Immature natural killer cell (primary cell): ENCODE results near the gene NES. TPM values are rescaled to one million over a fixed set of nuclear protein-coding genes. Genes with fewer than 3 reads are reported as not detected.
A peak's percentile ranks its signal among the peaks of the same experiment; 100 is the strongest.
"Not testable (repeated sequence)": the region's sequence is repeated elsewhere in the genome, so short reads cannot be mapped to it uniquely, and the experiment has no call there.

ENCODE experiments used
- DNase-seq, 3 donors: peaks; one replicate each; pipeline ENCODE4 v3.0.0; 2022; ENCODE audit warnings: mixed read lengths in 1 of 3
- H3K27ac Mint-ChIP-seq, 6 donors: one replicate each; pipeline ENCODE4 v1.8.0; 2020; ENCODE audit warnings: mixed read lengths in 6 of 6, mild to moderate bottlenecking in 5 of 6, inconsistent platforms in 4 of 6, moderate library complexity in 3 of 6
- H3K27me3 Mint-ChIP-seq, 3 donors: one replicate each; pipeline ENCODE4 v1.8.0; 2020 to 2021; ENCODE audit warnings: low read depth in 3 of 3, mild to moderate bottlenecking in 3 of 3, mixed read lengths in 3 of 3, moderate library complexity in 3 of 3, inconsistent platforms in 1 of 3
- H3K36me3 Mint-ChIP-seq, 3 donors: one replicate each; pipeline ENCODE4 v1.8.0; 2020; ENCODE audit warnings: mixed read lengths in 3 of 3, inconsistent platforms in 2 of 3, mild to moderate bottlenecking in 2 of 3
- H3K4me1 Mint-ChIP-seq, 2 donors: one replicate each; pipeline ENCODE4 v1.8.0; 2020; ENCODE audit warnings: inconsistent platforms in 2 of 2, mild to moderate bottlenecking in 2 of 2, mixed read lengths in 2 of 2, moderate library complexity in 1 of 2
- H3K4me3 Mint-ChIP-seq, 5 donors: one replicate each; pipeline ENCODE4 v1.8.0; 2020; ENCODE audit warnings: mild to moderate bottlenecking in 5 of 5, mixed read lengths in 5 of 5, inconsistent platforms in 3 of 5, moderate library complexity in 3 of 5
- H3K9me3 Mint-ChIP-seq, 6 donors: one replicate each; pipeline ENCODE4 v1.8.0; 2020; ENCODE audit warnings: mild to moderate bottlenecking in 6 of 6, mixed read lengths in 6 of 6, inconsistent platforms in 4 of 6, moderate library complexity in 3 of 6
- polyA plus RNA-seq, 3 donors: library from polyadenylated mRNA; unstranded; fragments of 300-500 nt; fragmentation: Illumina TruSeq; gene quantifications; one replicate each; pipeline ENCODE4 v1.2.3, GENCODE V29; 2021

Gene NES
- polyA plus RNA-seq, 3 donors from 2014 or later: not detected

DNA sequence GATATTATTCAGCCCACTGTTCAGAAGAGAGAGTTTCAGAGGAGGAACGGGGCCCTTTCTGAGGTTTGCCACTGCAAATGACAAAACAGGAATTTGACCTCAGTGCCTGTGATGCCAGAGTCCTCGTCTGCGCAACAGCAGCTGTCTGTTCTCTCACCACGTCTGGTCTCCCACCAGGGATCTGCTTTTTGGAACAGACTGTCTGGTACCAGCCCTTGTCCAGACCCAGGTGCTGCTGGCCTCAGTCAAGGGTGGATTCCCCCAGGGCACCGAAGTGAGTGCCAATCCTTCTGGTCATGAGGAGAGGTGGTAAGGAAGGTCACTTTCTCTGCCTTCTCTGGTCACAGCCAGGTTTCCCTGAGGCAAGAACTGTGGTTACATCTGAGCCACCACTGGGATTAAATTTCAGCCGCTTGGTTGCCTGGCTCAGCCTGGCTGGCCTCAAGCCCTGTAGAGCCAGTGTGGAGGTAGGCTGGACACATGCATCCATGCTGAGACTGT is 37.6 kb downstream of the NES start:
- Mint-ChIP-seq H3K4me3 (no peak overlapping the region), H3K9me3 (no peaks in the 10 kb centered on the region), H3K36me3 (no peaks in the 10 kb centered on the region), H3K4me1 (peaks cover 15 to 25% of the 10 kb centered on the region in 2 donors), H3K27me3 (peaks cover 14 to 31% (median 28%) of the 10 kb centered on the region in 3 donors), H3K27ac (no peak overlapping the region)
- DNase-seq: no peak

DNA sequence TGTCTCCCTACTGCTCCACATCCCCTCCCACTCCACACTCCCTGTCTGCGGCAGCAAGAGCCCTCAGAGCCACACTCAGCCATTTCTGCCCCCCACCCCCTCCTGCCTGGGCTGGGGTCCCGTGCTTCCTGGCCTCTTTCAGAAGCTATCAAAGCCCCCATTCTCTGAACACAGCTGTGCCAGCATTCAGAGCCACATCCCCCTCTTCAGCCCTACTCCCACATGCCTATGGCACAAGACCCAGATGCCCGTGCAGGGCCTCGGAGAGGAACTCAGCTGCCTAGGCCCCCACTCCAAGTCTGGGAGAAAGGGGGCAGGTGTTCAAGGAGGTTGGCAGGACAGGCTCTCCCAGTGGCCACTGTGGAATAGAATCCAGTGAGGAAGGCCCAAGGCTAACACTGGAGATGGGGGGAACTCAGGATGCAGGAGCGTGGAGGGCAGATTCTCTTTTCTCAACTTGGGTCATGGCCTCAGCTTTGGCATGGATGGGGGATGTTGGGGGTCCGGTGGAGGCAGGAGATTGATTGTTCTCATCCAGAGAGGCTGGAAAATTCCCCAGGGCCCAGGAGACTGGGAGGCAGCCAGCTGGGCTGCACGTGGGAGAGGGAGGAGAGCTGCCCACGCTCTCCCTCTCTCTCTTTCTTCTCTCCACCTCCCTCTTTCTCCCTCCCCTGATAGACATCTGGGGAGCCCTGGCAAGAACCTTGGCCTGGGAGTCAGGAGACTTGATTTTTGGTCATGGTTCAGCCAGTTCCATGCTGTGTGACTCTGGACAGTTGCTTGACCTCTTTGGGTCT is 38.8 kb downstream of the NES start:
- no peak for DNase-seq
- Mint-ChIP-seq H3K9me3 (no peaks in the 10 kb centered on the region), H3K4me1 (peaks cover 11 to 18% of the 10 kb centered on the region in 2 donors), H3K27me3 (peaks cover 20 to 30% (median 27%) of the 10 kb centered on the region in 3 donors), H3K4me3 (no peak overlapping the region), H3K36me3 (no peaks in the 10 kb centered on the region), H3K27ac (no peak overlapping the region)

DNA sequence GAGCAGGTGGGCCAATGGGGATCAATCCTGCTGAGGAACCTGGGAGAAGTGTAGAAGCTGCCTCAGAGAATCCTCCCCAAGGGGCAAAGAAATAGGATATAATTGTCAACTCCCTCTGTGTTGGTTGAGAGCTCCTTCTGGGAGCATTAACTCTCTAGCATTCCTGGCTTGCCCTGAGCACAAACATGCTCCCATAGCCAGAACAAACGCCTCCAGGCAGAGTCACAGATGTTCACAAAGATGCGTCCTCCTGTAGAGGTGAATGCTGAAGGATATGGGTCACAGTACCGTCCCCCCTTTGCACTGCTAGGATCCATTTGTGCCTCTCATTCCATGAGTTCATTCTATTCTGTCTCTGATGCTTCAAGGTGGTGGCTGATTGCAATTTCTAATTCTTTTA is 44.9 kb downstream of the NES start:
- Mint-ChIP-seq H3K9me3 (peaks cover 0 to 2% (median 0%) of the 10 kb centered on the region in 6 donors), H3K27me3 (peaks cover 9 to 19% (median 11%) of the 10 kb centered on the region in 3 donors), H3K27ac (no peak overlapping the region), H3K4me3 (no peak overlapping the region), H3K36me3 (peaks cover 0 to 4% (median 0%) of the 10 kb centered on the region in 3 donors), H3K4me1 (no peaks in the 10 kb centered on the region)
- DNase-seq: no peak

DNA sequence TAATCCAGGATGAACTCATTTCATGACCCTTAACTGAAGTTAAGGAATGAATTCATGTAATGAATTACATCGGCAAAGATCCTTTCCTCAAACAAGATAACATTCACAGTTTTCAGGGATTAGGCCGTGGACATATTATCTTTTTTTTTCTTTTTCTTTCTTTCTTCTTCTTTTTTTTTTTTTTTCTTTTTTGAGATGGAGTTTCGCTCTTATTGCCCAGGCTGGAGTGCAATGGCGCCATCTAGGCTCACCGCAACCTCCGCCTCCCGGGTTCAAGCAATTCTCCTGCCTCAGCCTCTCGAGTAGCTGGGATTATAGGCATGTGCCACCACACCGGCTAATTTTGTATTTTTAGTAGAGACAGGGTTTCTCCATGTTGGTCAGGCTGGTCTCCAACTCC is 46.1 kb downstream of the NES start:
- peaks cover 7 to 20% (median 9%) of the 10 kb centered on the region in 3 donors for H3K27me3 Mint-ChIP-seq
- not testable (repeated sequence) for H3K9me3 Mint-ChIP-seq, H3K27ac Mint-ChIP-seq, H3K4me1 Mint-ChIP-seq, H3K4me3 Mint-ChIP-seq, DNase-seq, H3K36me3 Mint-ChIP-seq

DNA sequence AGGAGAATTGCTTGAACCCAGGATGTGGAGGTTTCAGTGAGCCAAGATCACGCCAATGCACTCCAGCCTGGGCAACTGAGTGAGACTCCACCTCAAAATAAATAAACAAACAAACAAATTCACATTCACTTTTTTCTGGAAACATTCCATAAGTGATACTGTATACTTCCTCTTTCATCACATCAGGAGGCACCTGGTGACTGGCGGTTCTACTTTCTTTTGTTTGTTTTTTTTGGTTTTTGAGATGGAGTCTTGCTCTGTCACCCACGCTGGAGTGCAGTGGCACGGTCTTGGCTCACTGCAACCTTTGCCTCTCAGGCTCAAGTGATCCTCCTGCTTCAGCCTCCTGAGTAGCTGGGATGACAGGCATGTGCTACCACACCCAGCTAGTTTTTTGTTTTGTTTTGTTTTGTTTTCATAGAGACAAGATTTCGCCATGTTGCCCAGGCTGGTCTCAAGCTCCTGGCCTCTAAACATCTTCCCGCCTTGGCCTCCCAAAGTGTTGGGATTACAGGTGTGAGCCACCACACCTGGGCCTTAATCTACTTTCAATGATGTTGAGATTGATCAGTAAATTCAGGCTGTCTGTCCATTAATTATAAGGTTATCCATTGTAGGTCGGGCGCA is 47.3 kb downstream of the NES start:
- Mint-ChIP-seq H3K36me3 (peaks cover 0 to 4% (median 0%) of the 10 kb centered on the region in 3 donors), H3K27ac (no peak overlapping the region)

DNA sequence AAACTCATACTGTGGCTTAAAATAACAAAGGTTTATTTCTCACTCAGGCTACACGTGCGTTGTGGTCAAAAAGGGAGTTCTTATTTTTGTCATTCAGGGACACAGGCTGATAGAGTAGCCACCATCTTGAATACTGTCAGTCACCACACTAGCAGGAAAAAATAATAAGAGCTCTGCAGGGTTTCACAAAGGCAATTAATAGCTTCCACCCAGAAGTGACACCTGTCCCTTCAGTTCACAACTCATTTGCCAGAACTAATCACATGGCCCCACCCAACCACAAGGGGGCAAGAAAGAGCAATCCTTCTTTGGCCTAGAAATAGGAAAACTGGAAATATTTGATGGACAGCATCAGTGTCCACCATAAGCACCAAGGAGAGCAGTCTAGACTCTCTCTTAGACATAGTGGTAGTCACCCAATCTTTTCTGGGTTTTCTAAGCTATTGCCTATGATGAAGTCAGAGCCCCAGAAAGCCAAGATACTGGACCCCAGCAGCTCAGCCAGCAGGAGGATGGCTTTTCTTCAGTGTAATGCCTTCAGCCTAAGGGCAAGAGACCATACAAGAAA is 49.8 kb downstream of the NES start:
- Mint-ChIP-seq H3K36me3 (peaks cover 0 to 4% (median 0%) of the 10 kb centered on the region in 3 donors), H3K4me3 (no peak overlapping the region), H3K27me3 (peaks cover 12 to 30% (median 21%) of the 10 kb centered on the region in 3 donors), H3K4me1 (peaks cover 9% of the 10 kb centered on the region in 2 donors), H3K27ac (no peak overlapping the region), H3K9me3 (peaks cover 0 to 4% (median 0%) of the 10 kb centered on the region in 6 donors)
- peak in 1 of 3 donors; percentile 30 for DNase-seq

More for the DNA sequence above, 47.3 kb downstream of the NES start:
- peaks cover 13 to 25% (median 15%) of the 10 kb centered on the region in 3 donors for H3K27me3 Mint-ChIP-seq
- H3K4me1 Mint-ChIP-seq: peaks cover 7 to 9% of the 10 kb centered on the region in 2 donors
- peaks cover 0 to 4% (median 0%) of the 10 kb centered on the region in 6 donors for H3K9me3 Mint-ChIP-seq
- H3K4me3 Mint-ChIP-seq: no peak overlapping the region
- DNase-seq: no peak

DNA sequence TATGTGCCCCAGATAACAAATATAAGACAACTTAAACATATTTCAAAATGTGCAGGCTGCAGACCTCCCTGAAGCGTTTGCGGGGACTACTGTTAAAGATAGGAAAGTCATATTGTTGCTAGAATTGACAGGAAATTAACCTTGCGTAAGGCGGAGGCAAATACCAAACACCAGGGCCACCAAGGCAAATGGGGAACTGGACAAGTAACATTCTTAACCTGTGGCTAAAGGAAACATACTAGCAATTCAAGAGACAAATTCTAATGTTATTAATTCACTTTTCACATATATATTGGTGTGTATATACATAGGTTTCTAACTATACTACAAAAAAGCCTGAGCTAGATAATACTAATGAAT is 51.1 kb downstream of the NES start:
- H3K27me3 Mint-ChIP-seq: peaks cover 12 to 29% (median 20%) of the 10 kb centered on the region in 3 donors
- H3K36me3 Mint-ChIP-seq: peaks cover 0 to 4% (median 0%) of the 10 kb centered on the region in 3 donors
- no peak overlapping the region for H3K27ac Mint-ChIP-seq
- H3K4me1 Mint-ChIP-seq: peaks cover 9% of the 10 kb centered on the region in 2 donors
- no peak for DNase-seq
- peak overlapping the region; percentile 73 to 83 (median 81) for H3K4me3 Mint-ChIP-seq
- H3K9me3 Mint-ChIP-seq: peaks cover 0 to 4% (median 0%) of the 10 kb centered on the region in 6 donors

DNA sequence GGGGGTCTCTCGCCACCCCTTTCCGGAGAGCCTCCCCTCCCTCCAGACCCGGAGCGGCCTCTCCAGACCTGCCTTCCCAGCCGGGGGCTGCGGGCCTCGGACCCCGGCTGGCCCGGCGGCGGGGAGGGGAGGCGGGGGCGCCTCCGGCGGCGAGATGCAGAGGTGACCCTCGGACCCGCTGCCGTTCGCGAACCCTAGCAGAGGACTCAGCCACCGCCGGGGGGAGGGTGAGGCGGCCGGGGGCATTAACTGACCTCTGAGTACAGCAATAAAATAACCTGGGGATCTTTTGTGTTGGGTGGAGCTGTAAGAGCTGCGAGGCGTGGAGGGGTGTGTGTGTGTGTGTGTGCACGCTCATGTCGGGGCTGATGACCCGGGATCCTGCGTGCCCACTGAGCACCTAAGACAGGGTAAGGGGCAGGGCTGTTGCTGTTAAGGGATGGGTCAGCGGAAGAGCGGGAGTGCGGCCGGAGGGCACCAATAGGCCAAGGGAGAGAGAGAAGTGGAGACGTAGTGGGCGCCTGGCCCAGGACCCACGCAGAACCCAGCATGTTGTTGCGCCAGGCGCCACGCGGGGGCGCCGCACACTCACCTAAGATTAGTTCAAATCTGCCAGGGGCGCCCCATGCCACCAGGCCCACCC is 51.6 kb downstream of the NES start:
- peak overlapping the region in 1 of 6 donors; percentile 55 for H3K27ac Mint-ChIP-seq
- peaks cover 12 to 31% (median 20%) of the 10 kb centered on the region in 3 donors for H3K27me3 Mint-ChIP-seq
- H3K4me3 Mint-ChIP-seq: peak overlapping the region; percentile 73 to 83 (median 81)
- peak; percentile 42 to 52 (median 49) for DNase-seq
- H3K36me3 Mint-ChIP-seq: peaks cover 0 to under 1% (median 0%) of the 10 kb centered on the region in 3 donors
- H3K4me1 Mint-ChIP-seq: peaks cover 9% of the 10 kb centered on the region in 2 donors
- H3K9me3 Mint-ChIP-seq: peaks cover 0 to 4% (median 0%) of the 10 kb centered on the region in 6 donors

DNA sequence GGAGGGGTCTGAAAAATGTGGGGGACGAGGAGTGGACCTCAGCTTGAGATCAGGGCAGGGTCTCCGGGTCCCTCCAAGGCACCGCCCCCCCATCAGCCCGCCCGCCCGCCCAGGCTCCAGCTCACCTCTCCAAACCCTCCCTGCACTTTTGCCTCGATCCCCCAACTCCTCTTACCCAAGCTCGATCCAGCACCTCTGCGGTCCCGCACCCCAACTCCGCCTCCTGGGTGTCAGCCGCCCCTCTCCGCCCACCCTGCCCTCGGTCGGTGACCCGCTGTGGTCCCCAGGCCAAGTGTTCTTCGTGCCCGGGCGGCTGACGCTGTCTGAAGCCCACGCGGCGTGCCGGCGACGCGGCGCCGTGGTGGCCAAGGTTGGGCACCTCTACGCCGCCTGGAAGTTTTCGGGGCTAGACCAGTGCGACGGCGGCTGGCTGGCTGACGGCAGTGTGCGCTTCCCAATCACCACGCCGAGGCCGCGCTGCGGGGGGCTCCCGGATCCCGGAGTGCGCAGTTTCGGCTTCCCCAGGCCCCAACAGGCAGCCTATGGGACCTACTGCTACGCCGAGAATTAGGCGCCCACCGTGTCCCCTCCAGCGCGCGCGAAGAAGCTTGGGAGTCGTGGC is 52.3 kb downstream of the NES start:
- no peaks in the 10 kb centered on the region for H3K36me3 Mint-ChIP-seq

DNA sequence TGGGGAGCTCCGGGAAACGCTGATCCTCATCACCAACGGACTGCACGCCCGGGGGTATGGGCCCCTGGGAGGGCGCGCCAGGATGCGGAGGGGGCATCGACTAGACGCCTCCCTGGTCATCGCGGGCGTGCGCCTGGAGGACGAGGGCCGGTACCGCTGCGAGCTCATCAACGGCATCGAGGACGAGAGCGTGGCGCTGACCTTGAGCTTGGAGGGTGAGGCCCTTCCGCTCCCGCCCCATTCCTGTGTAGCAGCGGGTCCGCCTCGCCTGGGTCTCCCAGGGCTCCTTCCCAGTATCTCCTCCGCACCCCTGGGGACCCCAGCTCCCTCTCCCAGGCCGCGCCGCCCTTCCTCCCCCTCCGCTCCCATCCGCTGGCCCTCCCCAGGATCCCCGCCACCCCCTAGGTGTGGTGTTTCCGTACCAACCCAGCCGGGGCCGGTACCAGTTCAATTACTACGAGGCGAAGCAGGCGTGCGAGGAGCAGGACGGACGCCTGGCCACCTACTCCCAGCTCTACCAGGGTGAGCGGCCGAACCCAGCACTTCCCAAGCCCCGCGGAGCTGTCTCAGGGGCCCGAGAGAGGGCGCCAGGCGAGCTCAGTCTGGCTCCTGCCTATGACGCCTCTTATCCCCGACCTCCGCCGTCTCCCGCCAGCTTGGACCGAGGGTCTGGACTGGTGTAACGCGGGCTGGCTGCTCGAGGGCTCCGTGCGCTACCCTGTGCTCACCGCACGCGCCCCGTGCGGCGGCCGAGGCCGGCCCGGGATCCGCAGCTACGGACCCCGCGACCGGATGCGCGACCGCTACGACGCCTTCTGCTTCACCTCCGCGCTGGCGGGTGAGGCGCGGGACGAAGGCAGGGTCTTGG is 53.0 kb downstream of the NES start:
- Mint-ChIP-seq H3K4me3 (peak overlapping the region in 4 of 5 donors; percentile 25 to 49 (median 40)), H3K9me3 (peaks cover 0 to 2% (median 0%) of the 10 kb centered on the region in 6 donors), H3K36me3 (no peaks in the 10 kb centered on the region), H3K27ac (no peak overlapping the region), H3K4me1 (peaks cover 9% of the 10 kb centered on the region in 2 donors), H3K27me3 (peaks cover 12 to 34% (median 25%) of the 10 kb centered on the region in 3 donors)
- peak in 1 of 3 donors; percentile 21 for DNase-seq

More for the DNA sequence above, 52.3 kb downstream of the NES start:
- Mint-ChIP-seq H3K27me3 (peaks cover 12 to 31% (median 24%) of the 10 kb centered on the region in 3 donors), H3K4me1 (peaks cover 9% of the 10 kb centered on the region in 2 donors), H3K27ac (no peak overlapping the region), H3K4me3 (peak overlapping the region in 3 of 5 donors; percentile 10 to 62 (median 25)), H3K9me3 (peaks cover 0 to 2% (median 0%) of the 10 kb centered on the region in 6 donors)
- no peak for DNase-seq

DNA sequence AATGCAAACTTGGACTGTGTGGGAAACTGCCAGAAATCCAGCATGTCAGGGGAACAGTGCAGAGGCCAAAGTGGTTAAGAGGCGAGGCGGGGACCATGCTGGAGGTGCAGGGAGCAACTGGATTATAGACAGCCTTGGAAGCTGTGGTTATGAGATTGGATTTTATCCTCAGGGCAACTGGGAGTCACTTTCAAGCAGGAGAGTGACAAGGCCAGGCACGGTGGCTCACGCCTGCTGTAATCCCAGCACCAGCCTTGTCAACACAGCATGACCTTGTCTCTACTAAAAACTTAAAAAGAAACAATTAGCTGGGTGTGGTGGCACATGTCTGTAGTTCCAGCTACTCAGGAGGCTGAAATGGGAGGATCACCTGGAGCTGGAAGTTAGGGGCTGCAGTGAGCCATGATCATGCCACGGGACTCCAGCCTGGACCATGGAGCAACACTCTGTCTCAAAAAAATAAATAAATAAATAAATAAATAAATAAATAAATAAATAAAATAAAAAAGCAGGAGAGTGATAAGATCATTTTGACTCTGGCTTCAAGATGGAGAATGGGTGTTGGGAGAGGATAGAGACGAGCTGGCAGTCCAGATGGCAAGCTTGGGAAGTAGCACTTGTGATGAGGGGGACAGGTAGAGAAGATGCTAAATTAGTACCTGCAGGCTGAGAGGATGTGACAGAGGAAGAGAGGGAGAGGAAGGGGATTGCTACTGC is 54.5 kb downstream of the NES start:
- no peak overlapping the region for H3K27ac Mint-ChIP-seq

DNA sequence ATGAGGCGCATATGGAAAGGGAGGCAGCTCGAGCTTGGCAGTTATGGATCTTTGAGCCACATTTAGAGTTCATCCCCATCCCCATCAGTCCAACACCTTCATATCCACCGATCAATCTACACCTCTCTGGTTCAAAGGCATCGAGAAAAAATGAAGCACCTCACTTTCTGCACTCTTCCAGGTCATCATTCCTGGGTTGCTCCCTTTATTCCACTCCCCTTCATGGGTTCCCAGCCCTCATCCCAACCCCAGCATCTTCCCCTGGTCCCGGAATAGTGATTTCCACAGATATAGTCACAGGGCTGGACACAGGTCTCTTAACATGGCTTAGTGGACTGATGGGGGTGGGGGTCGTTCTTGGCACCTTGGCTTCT is 57.6 kb downstream of the NES start:
- no peak overlapping the region for H3K27ac Mint-ChIP-seq
- H3K9me3 Mint-ChIP-seq: no peaks in the 10 kb centered on the region
- no peak overlapping the region for H3K4me3 Mint-ChIP-seq
- DNase-seq: no peak
- H3K27me3 Mint-ChIP-seq: peaks cover 13 to 25% (median 21%) of the 10 kb centered on the region in 3 donors
- peaks cover 0 to 2% of the 10 kb centered on the region in 2 donors for H3K4me1 Mint-ChIP-seq
- no peaks in the 10 kb centered on the region for H3K36me3 Mint-ChIP-seq

More for the DNA sequence above, 54.5 kb downstream of the NES start:
- Mint-ChIP-seq H3K4me3 (peak overlapping the region in 4 of 5 donors; percentile 29 to 42 (median 34)), H3K27me3 (peaks cover 18 to 34% (median 25%) of the 10 kb centered on the region in 3 donors), H3K36me3 (no peaks in the 10 kb centered on the region), H3K4me1 (peaks cover 9% of the 10 kb centered on the region in 2 donors), H3K9me3 (peaks cover 0 to 2% (median 0%) of the 10 kb centered on the region in 6 donors)
- no peak for DNase-seq
